CD4-positive, alpha-beta T cell treated with Interleukin-17A for 4 hours (primary cell): ENCODE data around the gene GPR179.
"Not testable (repeated sequence)": the region's sequence is repeated elsewhere in the genome, so short reads cannot be mapped to it uniquely, and the experiment has no call there.

Experiments used
- DNase-seq: peaks from one replicate; pipeline ENCODE4 v3.0.0-alpha.2; 2020; ENCODE audit warnings: mixed read lengths

Gene GPR179

GRCh38 chr17:38322897-38323296, 20.9 kb downstream of the GPR179 start:
- DNase-seq, result no peak

- DNase-seq, result peak; percentile 77
Observed at GRCh38 chr17:38322156-38322779, 21.5 kb downstream of the GPR179 start.

GRCh38 chr17:38320482-38320881, 23.3 kb downstream of the GPR179 start:
- no peak for DNase-seq

GRCh38 chr17:38317081-38317480, 26.7 kb downstream of the GPR179 start:
- no peak for DNase-seq

GRCh38 chr17:38315497-38315896, 28.3 kb downstream of the GPR179 start:
- DNase-seq, result no peak

- DNase-seq, result peak; percentile 97
Observed at GRCh38 chr17:38296834-38297517, 46.8 kb downstream of the GPR179 start, which contains the start of gene MRPL45. Gene MRPL45, plus strand, starts transcription at chr17:38297168. Its CDS starts 16 bp downstream, at chr17:38297184.

- DNase-seq, result not testable (repeated sequence)
Observed at GRCh38 chr17:38295602-38296365, 48.0 kb downstream of the GPR179 start.

- DNase-seq, result not testable (repeated sequence)
Observed at GRCh38 chr17:38289760-38290159, 54.0 kb downstream of the GPR179 start.

- not testable (repeated sequence) for DNase-seq
Observed at GRCh38 chr17:38288217-38288827, 55.4 kb downstream of the GPR179 start.

GRCh38 chr17:38286501-38287091, 57.2 kb downstream of the GPR179 start:
- DNase-seq, result peak; percentile 35

- DNase-seq, result not testable (repeated sequence)
Observed at GRCh38 chr17:38285994-38286393, 57.8 kb downstream of the GPR179 start.
